ENCODE data around the gene MPC1. TPM values are rescaled to one million over a fixed set of nuclear protein-coding genes. Genes with fewer than 3 reads are reported as not detected.
"Not testable (repeated sequence)": the region's sequence is repeated elsewhere in the genome, so short reads cannot be mapped to it uniquely, and the experiment has no call there.

Gene MPC1
- total RNA-seq, 2 donors from 2014 or later = 273 to 352 TPM

DNA sequence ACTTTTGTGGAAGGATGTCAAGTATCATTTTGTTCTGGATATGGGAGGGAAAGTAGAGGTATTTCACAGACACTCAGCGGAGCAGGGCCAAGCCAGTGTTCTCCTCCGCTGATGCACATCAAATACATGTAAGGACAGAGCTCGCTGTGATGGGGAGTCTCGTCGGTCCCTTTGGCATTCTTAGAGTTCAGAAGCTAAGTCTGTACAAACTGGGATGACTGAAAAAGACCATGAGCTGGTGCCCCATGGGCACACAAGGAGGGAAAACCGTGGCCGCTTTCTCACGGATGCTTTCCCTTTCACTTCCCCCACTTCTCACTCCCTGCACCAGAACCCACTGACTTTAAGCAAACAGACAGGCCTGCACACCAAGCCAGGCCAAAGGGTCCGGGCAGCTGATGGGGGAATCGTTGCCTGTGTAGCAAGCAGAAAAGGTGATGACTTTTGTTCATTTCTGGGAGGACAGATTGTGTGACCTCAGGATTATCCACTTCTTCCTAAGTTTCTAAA lies 27.7 kb upstream of the MPC1 start:
- intact Hi-C loops (cut with DNase I) = no loop called here
- DNase-seq (no peak), ATAC-seq (no peak)

DNA sequence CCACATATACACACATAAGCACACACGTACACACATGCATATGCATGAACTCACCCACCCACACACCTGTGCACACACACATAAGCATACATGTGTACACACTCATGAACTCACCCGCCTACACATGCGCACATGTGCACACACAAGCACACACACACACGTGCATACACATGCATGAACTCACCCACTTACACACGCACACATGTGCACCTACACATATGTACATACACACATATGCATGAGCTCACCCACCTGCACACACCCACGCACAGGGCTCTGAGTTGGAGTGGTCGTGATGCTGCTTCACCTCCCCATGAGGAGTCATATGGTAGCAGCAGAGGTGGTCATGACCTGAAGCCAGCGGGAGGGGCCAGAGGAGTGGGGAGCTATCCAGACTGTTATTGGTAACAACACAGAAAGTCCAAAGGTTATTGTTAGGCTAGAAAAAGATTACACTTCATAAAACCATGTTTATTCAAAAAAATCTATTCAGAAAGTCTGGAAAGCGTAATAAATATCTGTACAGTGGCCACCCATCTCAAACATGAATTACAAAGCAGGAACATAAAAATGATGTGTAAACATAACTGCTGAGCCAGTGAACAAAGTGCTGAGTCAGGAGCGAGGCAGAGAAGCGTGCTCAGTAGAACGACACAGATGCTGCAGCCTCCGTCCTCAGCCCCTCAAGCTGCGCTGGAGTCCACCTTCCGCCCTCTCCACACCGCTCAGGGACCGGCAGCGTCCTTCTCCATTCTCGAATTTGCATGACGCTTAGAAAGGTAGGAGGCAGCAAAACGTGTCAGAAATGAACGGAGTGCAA lies 26.4 kb upstream of the MPC1 start:
- intact Hi-C loops (cut with DNase I) = no loop called here
- ATAC-seq = no peak
- no peak for DNase-seq

DNA sequence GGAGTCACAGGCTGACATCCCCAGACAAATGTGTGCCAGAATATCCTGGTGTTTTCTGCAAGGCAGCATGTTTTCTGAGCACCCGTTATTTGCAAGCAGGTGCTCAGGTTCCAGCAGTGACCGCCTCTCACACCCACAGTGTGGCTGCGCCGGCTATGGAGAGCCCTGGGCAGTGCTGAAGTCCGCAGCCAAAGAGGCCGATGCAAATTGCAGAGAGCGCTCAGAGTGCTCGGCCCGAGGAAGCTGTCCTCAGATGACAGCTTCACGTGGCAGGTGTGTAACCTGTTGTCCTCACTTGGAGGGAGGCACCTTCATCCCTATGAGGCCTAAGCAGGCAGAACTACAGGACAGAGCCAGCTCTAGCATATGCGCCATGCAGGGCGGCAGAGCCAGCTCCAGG lies 23.5 kb upstream of the MPC1 start:
- no peak for ATAC-seq
- DNase-seq = no peak
- intact Hi-C loops (cut with DNase I) = no loop called here

DNA sequence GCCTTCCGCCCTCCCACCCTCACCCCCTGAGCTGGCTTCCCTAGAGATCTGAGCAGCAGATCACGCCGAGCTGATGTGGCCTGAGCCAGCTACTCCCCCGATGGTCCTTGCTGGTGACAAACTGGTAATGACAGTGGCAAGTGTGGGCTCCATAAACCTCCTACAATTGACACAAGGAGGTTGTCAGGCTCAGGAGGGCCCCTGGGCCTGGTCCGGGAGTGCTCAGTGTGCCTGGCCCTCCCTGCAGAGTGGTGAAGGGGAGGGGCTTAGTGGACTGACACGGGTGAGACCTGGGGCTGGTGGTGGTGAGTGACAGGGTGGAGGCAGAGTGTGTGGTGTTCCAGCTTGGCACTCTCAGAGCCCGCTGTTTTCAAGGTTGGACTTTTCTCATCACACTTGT lies 22.6 kb upstream of the MPC1 start:
- intact Hi-C loops (cut with DNase I) = no loop called here
- ATAC-seq (no peak), DNase-seq (no peak)

DNA sequence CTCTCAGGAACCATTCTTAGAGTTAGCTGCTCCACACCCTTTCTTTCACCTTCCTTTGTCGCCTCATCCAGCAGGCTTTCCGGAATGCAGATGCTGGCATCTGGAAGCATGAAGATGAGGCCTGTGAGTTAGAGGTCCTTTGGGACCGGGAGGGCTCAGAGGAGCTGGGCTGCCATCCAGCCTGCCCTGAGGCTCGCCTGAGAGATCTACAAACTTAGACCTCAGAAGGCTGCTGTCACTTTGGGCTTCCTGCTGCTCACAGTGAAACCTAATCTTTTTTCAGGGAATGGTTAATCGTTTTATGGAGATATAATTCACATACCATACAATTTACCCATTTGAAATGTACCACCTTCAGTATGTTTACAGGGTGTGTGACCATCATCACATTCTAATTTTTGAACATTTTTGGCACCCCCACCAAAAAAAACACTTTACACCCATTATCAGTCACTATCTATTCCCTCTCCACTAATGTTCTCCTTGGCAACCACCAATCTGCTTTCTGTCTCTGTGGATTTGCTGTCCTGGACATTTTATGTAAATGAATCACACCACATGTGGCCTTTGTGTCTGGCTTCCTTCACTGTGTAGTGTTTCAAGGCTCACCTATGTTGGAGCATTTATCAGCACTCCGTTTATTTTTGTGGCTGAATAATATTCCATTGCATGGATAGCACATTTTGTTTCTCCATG lies 20.0 kb upstream of the MPC1 start:
- DNase-seq (no peak), ATAC-seq (no peak)
- intact Hi-C loops (cut with DNase I) = no loop called here

DNA sequence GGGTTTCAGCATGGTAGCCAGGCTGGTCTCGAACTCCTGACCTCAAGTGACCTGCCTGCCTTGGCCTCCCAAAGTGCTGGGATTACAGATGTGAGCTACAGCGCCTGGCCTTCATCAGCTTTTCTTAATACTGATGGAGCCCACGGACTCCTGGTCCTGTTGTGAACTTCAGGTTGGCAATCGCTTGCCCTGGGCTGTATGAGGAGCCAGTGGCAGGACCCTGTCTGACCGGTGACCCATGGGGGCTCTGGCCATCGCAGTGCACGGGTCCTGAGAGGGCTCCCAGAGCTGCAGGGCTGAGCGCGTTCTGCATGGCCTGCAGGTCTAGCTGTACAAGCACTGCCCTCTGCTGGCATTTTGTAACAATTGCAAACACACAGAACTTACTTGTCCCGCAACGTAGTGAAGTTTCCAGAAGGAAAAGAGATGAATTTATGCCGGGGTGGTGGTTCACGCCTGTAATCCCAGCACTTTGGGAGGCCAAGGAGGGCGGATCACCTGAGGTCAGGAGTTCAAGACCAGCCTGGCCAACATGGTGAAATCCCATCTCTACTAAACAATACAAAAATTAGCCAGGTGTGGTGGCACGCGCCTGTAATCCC lies 18.0 kb upstream of the MPC1 start:
- peak; percentile 60 for DNase-seq
- ATAC-seq = peak; percentile 79 to 89
- intact Hi-C loops (cut with DNase I) = loop anchor here in 1 of 2 donors (1.0 kb wide), 1 partner anchor 124 kb away; no protein-coding TSS in a partner anchor

DNA sequence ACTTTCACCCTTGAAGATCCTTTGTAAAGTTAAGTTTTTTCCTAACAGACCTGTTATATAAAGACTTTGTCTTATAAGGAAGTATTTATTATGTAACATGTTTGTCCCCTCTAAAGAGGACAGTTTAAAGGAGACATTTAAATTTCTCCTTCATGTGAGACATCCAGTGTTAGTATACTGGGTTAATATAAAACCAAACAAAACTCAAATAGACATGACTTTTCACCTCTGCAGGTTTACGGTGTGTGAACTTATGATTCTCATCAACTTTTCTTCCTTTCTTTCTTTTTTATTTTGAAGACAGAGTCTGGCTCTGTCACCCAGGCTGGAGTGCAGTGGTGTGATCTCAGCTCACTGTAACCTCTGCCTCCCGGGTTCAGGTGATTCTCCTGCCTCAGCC lies 17.4 kb upstream of the MPC1 start:
- ATAC-seq (no peak), DNase-seq (no peak)
- intact Hi-C loops (cut with DNase I) = loop anchor here in 1 of 2 donors (1.0 kb wide), 1 partner anchor 124 kb away; no protein-coding TSS in a partner anchor

DNA sequence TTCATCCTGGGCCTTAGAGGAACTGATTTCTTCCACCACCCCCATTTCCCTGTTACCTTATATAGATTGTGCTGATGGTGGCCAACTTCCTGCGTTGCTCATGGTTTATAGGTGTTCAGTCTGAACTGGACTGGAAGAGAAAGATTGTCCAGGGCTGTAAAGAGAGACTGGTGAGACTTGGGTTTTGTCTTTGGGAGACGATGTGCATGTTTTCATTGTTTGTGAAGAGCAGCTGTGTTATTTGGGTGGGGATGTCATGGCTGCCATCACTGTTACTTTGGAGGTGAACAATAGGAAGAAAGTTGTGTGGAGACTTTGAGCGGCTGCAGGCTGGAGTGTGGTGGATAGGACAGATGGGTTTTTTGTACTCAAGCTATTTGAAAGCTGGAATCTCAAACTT lies 15.6 kb upstream of the MPC1 start:
- ATAC-seq (no peak), DNase-seq (no peak)
- intact Hi-C loops (cut with DNase I) = loop anchor here in 1 of 2 donors (5.0 kb wide), 2 partner anchors 86 to 121 kb away; no protein-coding TSS in a partner anchor

DNA sequence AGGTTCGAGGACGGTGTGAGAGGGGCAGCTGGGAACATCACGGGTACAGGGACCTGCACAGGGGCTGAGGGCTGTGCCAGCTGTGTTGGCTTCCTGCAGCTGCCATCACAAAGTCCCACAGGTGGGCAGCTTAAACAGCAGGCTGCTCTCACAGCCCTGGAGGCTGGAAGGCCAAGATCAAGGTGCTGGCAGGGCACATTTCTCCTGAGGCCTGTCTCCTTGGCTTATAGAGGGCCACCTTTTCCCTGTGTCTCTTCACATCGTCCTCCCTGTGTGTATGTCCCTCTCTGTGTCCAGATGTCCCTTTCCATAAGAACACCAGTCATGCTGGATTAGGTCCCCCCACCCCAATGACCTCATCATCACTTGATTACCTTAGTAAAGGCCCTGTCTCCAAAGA lies 15.1 kb upstream of the MPC1 start:
- ATAC-seq = no peak
- no peak for DNase-seq
- intact Hi-C loops (cut with DNase I) = loop anchor here in 1 of 2 donors (5.0 kb wide), 2 partner anchors 86 to 121 kb away; no protein-coding TSS in a partner anchor

DNA sequence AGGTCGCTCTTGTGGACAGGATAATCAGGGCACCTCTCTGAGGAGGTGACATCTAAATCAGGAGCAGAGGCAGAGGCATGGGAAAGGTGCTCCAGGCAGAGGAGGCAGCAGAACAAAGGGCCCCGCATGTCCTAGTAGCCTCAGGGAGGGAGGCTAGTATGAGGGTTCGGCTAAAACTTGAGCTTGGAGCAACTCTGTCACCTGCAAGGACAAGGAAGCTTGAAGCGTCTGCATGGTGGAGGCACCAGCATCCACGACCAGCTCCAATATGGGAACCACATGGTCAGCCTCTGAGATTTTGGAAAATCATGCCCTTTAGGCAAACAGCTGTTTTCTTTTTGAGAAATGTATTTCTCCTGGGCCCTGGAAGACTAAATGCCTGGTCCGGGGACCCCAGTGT lies 13.0 kb upstream of the MPC1 start:
- intact Hi-C loops (cut with DNase I) = loop anchor here in 1 of 2 donors (5.0 kb wide), 2 partner anchors 83 to 118 kb away; no protein-coding TSS in a partner anchor
- ATAC-seq (no peak), DNase-seq (no peak)

DNA sequence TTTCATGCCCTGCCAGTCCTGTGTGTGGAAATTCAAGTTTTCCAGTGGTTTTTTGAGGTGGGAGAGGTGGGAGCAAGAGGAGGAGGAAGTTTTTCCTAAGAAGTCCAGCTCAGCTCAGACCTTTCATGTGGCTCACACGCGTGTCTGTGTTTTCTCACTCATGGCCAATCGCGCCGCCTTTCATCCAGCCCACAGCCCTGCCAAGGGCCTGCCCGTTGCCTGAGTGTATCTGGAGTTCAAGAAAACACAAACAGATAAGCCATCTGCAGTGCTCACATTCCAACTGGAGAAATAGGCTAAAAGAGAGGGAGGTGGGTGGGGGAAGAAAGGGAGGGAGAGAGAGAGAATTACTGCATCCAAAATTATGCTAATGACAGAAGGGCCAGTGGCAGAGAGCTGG lies 12.6 kb upstream of the MPC1 start:
- DNase-seq (no peak), ATAC-seq (no peak)
- intact Hi-C loops (cut with DNase I) = loop anchor here in 1 of 2 donors (5.0 kb wide), 2 partner anchors 83 to 118 kb away; no protein-coding TSS in a partner anchor

DNA sequence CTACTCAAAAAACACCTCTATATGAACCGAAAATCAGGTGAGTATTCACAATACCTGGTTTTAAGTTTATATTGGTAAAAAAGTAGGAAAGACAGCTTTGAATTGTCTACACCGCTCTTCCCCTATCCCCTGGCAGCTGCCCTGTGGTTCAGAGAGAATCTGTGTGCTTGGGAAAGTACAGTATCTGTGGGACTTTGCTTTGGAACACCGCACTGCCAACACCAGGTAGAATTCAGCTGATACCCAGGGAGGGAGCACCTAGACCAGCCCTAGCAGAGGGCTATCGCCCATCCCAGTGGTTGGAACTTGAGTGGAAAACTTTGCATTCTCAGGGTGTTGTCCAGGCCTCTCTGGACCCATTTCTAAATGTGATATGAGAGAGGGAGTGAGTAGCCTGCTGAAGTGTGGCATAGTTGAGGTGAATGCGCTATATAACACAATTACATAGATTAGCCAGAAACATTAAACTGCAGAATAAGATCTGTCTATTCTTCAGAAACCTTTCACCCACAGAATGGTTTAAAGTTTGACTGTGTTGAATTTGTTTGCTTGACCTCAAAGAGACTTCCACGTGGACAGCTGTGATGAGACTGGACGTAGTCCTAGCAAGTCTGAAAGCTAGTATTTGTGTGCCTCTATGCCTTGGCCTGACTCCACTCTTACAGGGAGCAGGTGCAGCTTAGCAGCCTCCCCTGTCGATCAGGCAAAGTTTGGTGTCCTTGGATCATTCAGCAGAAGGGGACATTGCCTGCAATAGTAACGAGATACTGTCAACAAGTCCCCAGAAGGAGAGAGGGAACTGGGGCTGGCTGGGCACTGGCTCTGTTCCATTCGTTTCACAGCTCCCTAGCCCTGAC lies 11.5 kb upstream of the MPC1 start:
- no peak for ATAC-seq
- intact Hi-C loops (cut with DNase I) = no loop called here
- DNase-seq = no peak

DNA sequence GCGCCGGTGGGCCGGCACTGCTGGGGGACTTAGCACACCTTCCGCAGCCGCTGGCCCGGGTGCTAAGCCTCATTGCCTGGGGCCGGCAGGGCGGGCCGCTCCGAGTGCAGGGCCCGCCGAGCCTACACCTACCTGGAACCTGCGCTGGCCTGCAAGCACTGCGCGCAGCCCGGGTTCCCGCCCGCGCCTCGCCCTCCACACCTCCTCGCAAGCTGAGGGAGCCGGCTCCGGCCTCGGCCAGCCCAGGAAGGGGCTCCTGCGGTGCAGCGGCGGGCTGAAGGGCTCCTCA lies 10.7 kb upstream of the MPC1 start:
- DNase-seq (no peak), ATAC-seq (no peak)
- intact Hi-C loops (cut with DNase I) = no loop called here

DNA sequence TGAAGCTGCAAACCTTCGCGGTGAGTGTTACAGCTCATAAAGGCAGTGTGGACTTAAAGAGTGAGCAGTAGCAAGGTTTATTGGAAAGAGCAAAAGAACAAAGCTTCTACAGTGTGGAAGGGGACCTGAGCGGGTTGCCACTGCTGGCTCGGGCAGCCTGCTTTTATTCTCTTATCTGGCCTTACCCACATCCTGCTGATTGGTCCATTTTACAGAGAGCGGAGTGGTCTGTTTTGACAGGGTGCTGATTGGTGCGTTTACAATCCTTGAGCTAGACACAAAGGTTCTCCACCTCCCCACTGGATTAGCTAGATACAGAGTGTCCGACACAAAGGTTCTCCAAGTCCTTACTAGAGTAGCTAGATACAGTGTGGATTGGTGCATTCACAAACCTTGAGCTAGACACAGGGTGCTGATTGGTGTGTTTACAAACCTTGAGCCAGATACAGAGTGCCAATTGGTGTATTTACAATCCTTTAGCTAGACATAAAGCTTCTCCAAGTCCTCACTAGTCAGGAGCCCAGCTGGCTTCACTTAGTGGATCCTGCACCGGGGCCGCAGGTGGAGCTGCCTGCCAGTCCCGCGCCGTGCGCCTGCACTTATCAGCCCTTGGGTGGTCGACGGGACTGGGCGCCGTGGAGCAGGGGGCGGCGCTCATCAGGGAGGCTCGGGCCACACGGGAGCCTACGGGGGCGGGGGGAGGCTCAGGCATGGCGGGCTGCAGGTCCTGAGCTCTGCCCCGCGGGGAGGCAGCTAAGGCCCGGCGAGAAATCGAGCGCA lies 10.2 kb upstream of the MPC1 start:
- ATAC-seq; intact Hi-C loops (cut with DNase I); DNase-seq: not testable (repeated sequence)

DNA sequence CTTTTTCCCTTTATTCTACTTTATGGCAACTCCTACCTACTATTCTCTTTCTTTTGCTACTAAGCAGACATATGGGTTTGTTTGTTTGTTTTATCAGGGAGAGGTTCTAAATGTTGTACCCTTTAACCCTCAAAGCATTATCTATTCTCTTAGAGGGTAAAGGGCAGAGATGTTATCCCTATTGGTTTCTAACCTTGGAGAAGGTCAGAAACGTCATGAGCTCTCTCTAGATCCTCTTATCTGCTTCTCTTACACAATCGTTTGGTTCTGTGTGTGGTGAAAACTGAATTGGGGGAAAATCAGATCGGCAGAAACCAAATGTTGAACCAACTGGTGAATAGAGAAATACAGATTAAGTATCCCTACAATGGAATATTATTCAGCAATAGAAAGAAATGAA lies 6.4 kb upstream of the MPC1 start:
- ATAC-seq (no peak), DNase-seq (no peak)
- intact Hi-C loops (cut with DNase I) = no loop called here

DNA sequence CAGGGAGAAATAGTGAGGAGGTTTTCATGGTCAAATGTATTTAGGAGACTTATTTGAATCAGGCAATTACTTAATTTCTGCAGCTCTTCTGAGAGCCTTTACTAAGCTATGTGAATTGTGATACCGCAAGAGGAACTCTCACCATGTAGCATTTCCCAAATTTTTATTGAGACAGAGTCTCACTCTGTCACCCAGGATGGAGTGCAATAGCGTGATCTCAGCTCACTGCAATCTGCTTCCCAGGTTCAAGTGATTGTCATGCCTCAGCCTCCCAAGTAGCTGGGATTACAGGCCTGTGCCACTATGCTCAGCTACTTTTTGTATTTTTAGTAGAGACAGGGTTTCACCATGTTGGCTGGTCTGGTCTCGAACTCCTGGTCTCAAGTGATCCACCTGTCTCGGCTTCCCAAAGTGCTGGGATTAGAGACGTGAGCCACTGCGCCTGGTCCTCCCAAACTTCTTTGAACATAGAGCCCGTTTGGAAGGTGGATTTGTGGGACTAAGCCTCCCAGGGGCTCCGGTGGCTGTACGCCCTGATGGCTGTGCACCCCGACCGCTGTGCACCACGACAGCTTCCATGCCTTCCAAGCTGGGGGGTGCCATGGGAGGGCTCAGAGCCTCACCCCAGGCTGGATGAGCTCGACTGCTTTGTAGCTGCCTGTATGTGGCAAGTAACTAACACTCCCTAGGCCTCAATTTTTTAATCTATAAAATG lies 5.7 kb upstream of the MPC1 start:
- intact Hi-C loops (cut with DNase I) = no loop called here
- DNase-seq (no peak), ATAC-seq (no peak)

DNA sequence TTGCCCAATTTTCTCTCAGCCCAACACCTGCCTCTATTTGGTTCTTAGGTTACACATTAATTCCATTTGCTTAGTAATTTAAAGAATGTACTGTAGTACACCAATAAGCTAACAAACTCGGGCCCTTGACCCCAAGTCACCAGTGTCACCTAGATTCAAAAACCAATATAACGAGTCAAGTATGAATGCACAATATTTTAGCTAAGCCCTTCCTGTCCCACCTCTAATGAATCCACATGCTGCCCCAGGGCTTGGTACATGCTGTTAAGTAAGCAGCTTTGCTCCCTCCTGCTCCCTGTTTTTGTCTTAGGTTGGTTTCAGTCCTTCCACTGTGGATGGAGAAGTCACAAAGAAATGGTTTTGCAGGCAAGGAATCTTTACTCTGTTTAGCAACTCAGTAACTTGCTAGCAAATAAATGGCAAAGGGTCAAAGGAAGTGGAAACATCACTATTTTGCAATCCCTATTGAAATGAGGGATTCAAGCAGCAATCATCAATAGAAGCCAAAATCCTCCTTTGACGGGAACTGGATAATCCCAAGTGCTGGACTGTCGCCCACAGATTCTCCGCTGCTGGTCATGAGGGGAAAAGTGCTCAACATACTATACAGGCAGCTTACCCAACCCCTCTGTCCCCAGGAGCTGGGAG lies 5.0 kb upstream of the MPC1 start:
- intact Hi-C loops (cut with DNase I) = no loop called here
- no peak for DNase-seq
- no peak for ATAC-seq
